Karpas-422 (cell line): ENCODE data around the gene GOLGA8A. TPM values are rescaled to one million over a fixed set of nuclear protein-coding genes. Genes with fewer than 3 reads are reported as not detected.
"Not testable (repeated sequence)": the region's sequence is repeated elsewhere in the genome, so short reads cannot be mapped to it uniquely, and the experiment has no call there.

Source experiments
- DNase-seq: peaks from one replicate; pipeline ENCODE4 v3.0.0-alpha.2; 2015
- H2AFZ ChIP-seq: fragments of 200-600 bp; sonication (generic); 2 replicates; pipeline ENCODE4 v1.6.1; 2014; ENCODE audit warnings: antibody characterized with exemption, low read length, mixed read lengths
- H3K27ac ChIP-seq: fragments of 200-600 bp; sonication (generic); 2 replicates; pipeline ENCODE4 v1.5.1; 2014; ENCODE audit warnings: mild to moderate bottlenecking, low read length, moderate library complexity
- H3K27me3 ChIP-seq: fragments of 200-600 bp; sonication (generic); 2 replicates; pipeline ENCODE4 v1.6.1; 2014; ENCODE audit warnings: low read length, mixed read lengths
- H3K36me3 ChIP-seq: fragments of 200-600 bp; sonication (generic); 2 replicates; pipeline ENCODE4 v1.6.1; 2014; ENCODE audit warnings: low read length, mixed read lengths; ENCODE audit not compliant: insufficient read depth
- H3K4me1 ChIP-seq: fragments of 200-600 bp; sonication (generic); 2 replicates; pipeline ENCODE4 v1.6.1; 2014; ENCODE audit warnings: mild to moderate bottlenecking, low read length, mixed read lengths
- H3K4me2 ChIP-seq: fragments of 200-600 bp; sonication (generic); 2 replicates; pipeline ENCODE4 v1.6.1; 2014; ENCODE audit warnings: low read length, low read depth, mild to moderate bottlenecking; ENCODE audit not compliant: poor library complexity, severe bottlenecking
- H3K4me3 ChIP-seq: fragments of 200-600 bp; sonication (generic); 2 replicates; pipeline ENCODE4 v1.5.1; 2014; ENCODE audit warnings: mild to moderate bottlenecking, antibody characterized with exemption, low read length, mixed read lengths
- H3K79me2 ChIP-seq: fragments of 200-600 bp; sonication (generic); 2 replicates; pipeline ENCODE4 v1.6.1; 2014; ENCODE audit warnings: mild to moderate bottlenecking, low read length, mixed read lengths
- H3K9ac ChIP-seq: fragments of 200-600 bp; sonication (generic); 2 replicates; pipeline ENCODE4 v1.6.0; 2014; ENCODE audit warnings: low read length
- H3K9me2 ChIP-seq: fragments of 200-600 bp; sonication (generic), shearing (Covaris generic); replicated peaks from 2 replicates; pipeline ENCODE4 v1.6.0; 2014; ENCODE audit warnings: mild to moderate bottlenecking, low read length, moderate library complexity; ENCODE audit not compliant: insufficient read depth
- H3K9me3 ChIP-seq: fragments of 300-700, 200-600 bp; sonication (generic); 2 replicates; pipeline ENCODE4 v1.6.1; 2014; ENCODE audit warnings: low read length, mixed read lengths
- H4K20me1 ChIP-seq: fragments of 200-600 bp; sonication (generic); 2 replicates; pipeline ENCODE4 v1.6.1; 2014; ENCODE audit warnings: mild to moderate bottlenecking, antibody characterized with exemption, low read length, low read depth; ENCODE audit not compliant: insufficient read depth
- total RNA-seq: library from RNA; depleted of rRNA; stranded (reverse); fragments of >200 nt; shearing (Covaris generic); gene quantifications from 2 replicates; pipeline ENCODE4 v1.2.3, GENCODE V29; 2014; ENCODE audit warnings: low replicate concordance; rRNA removed

Gene GOLGA8A
- total RNA-seq, 1 experiment from 2014 or later: 4.7 TPM

DNA sequence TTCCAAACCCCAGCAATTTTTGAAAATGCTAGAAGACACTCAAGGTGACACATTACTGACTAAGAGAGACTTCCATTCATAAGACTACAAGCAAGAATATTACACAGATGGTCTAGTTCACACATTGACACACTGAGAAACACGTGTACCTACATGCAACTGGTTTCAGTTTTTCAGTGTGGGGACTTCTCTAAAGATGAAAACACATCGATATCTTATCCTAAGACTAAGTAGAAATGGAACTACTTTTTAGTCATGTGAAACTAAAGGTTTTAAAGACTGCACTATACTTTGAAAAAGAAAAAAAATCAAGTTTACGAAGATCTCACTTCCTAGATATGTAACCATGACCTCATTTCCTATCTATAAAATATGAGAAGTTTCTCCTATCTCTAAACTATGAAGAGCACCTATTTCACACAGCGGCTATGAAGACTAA lies 34.4 kb downstream of the GOLGA8A start:
- H3K9me2 ChIP-seq, H2AFZ ChIP-seq, H3K9me3 ChIP-seq, DNase-seq, H4K20me1 ChIP-seq, H3K79me2 ChIP-seq, H3K4me3 ChIP-seq, H3K4me2 ChIP-seq, H3K36me3 ChIP-seq, H3K27me3 ChIP-seq, H3K27ac ChIP-seq, H3K4me1 ChIP-seq, H3K9ac ChIP-seq: not testable (repeated sequence)

DNA sequence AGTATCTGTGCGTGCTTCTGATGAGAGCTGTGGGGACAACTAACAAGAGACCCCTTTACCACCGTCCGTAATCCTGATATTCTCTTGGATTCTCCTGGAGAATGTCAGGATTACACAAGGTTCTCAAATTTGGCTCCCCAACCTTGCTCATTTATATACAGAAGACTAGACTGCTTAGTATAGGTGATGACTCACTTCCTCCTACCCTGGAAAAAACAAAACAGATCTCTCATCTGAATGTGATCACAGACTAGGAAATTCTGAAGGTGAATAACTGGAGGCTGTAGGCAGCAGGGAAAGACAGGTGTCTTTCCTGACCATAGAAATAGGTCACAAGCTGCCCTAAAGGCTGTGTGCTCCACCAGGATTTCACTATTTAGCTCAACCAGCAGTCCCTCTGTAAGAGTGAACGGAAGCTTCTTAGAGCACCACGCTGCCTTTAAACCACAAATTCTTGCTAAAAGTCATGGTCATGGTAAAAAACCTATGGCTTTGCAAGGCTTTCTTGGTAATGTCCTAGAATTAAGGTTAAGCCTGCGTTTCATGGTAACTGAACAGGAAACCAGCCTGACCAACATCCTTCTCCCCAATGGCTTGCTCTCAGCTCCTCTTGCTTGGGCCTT lies 39.9 kb downstream of the GOLGA8A start:
- H3K4me1 ChIP-seq, H3K9ac ChIP-seq, H3K9me2 ChIP-seq, H3K4me3 ChIP-seq, H3K79me2 ChIP-seq, H3K27me3 ChIP-seq, DNase-seq, H2AFZ ChIP-seq, H3K9me3 ChIP-seq, H3K4me2 ChIP-seq, H3K27ac ChIP-seq, H4K20me1 ChIP-seq, H3K36me3 ChIP-seq: not testable (repeated sequence)

DNA sequence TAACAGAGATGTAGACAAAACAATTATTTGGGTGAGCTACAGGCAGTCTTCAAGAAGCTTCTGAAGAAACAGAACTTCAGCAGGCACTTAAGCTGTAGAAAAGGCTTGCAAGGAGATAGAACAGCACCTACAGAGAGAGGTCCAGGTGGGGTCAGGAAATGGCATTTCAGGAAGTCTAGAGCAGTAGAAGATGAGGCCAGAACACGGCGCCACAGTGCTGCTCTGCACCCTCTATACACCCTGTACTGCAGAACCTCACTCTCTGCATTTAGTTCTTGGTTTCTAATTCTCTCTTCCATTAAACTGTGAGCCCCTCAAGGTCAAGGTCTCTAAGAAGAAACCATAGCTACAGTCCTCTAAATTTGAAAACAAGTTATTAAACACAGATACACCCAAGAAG lies 44.6 kb downstream of the GOLGA8A start:
- not testable (repeated sequence) for H3K4me1 ChIP-seq, H3K9me2 ChIP-seq, H3K4me2 ChIP-seq, H3K9ac ChIP-seq, DNase-seq, H3K36me3 ChIP-seq, H3K4me3 ChIP-seq, H3K79me2 ChIP-seq, H3K9me3 ChIP-seq, H3K27me3 ChIP-seq, H4K20me1 ChIP-seq, H3K27ac ChIP-seq, H2AFZ ChIP-seq

DNA sequence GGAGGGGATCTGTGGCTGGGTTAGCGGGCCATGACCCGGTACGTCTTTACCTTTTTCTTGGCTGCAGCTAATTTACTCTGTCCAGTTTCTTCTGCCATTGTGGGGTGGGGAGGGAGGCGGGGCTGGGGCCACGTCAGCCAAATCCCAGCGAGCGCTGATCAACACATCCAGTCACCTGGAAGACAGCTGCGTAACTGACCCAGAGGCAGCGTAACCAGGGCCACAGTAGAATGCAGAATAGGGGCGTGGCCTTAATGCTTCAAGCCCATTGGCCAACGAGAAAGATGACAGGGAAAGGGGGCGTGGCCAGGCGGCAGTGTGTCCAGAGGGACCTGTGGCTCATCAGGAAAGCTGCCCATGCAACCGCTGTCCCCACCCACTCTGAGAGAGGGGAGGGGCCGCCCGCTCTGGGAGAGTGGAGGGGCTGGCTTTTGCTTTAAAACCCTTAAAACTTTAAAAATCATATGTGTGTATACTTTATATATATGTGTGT lies 48.0 kb downstream of the GOLGA8A start:
- H4K20me1 ChIP-seq, H3K9me2 ChIP-seq, H3K9me3 ChIP-seq, H3K27ac ChIP-seq, H3K4me1 ChIP-seq, H3K36me3 ChIP-seq, DNase-seq, H3K79me2 ChIP-seq, H3K9ac ChIP-seq, H2AFZ ChIP-seq, H3K4me3 ChIP-seq, H3K4me2 ChIP-seq, H3K27me3 ChIP-seq: not testable (repeated sequence)

Other genes with a start within 250 kb of the GOLGA8A start
- gene KATNBL1, start 227.7 kb downstream of the GOLGA8A start, total RNA-seq: 29.0 and 61.3 TPM in 2 replicates
- 94.0 and 217 TPM in 2 replicates for gene EMC4, start 212.8 kb downstream of the GOLGA8A start, total RNA-seq
- gene SLC12A6, start 100.0 kb downstream of the GOLGA8A start, total RNA-seq: 1.3 and 1.6 TPM in 2 replicates
- gene NOP10, start 94.7 kb downstream of the GOLGA8A start, total RNA-seq: 148 and 448 TPM in 2 replicates
- not detected in 2 replicates for gene NUTM1, start 94.5 kb downstream of the GOLGA8A start, total RNA-seq
- gene LPCAT4, start 70.6 kb downstream of the GOLGA8A start, total RNA-seq: 37.6 and 40.8 TPM in 2 replicates
- 96.7 and 186 TPM in 2 replicates for gene GOLGA8B, start 145.8 kb upstream of the GOLGA8A start, total RNA-seq